Midbrain (tissue), 1 donor: Measurements from ENCODE around the gene TEDDM1.
A peak's percentile ranks its signal among the peaks of the same experiment; 100 is the strongest.

Source experiments
- DNase-seq: peaks from one replicate; lab custom pipeline; 2025; lab: John Stamatoyannopoulos, UW

The TEDDM1 gene

DNA sequence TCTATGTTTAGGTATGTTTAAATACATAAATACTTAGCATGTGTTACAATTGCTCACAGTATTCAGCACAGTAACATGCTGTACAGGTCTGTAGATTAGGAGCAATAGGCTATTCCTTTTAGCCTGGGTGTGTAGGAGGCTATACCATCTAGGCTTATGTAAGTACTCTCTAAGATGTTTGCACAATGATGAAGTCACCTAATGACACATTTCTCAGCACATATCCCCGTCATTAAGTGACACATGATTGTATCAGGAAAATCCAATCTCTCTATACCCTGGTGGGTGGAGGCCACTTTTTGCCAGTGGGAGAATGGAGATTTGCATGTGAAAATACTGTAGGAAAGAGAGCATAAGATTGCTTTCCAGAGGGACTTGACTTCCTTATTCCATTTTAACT lies 5.5 kb upstream of the TEDDM1 start:
- no peak for DNase-seq

DNA sequence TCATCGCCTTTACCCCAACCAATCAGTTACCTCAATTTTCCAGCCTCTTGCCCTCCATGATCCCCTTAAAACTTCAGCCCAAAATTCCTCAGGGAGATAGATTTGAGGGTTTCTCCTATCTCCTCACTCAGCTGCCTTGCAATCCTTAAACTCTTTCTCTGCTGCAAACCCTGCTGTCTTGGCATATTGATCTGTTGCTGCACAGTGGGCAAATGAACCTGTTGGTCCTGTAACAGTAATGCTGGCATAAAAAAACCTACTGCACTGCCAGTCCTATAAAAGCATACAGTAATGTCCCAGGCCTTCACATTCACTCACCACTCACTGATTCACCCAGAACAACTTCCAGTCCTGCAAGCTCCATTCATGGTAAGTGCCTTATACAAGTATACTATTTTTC lies 5.1 kb upstream of the TEDDM1 start:
- DNase-seq = no peak

DNA sequence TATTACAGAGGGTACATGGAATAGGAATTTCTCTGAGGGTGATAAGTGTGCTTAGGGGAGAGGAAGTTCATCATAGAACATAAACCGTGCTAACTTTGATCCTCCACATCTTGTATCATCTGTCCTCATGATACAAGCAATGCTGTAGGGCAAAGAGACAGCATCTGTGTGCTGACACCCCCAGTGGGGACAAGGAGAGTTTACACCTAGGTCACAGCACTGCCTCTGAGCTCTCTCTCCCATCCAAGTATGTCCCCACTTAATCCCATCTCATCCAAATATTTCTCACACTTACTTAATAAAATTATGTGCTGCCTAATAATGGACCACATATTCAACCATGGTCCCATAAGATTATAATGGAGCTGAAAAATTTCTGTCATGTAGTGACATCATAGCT lies 4.3 kb upstream of the TEDDM1 start:
- no peak for DNase-seq

DNA sequence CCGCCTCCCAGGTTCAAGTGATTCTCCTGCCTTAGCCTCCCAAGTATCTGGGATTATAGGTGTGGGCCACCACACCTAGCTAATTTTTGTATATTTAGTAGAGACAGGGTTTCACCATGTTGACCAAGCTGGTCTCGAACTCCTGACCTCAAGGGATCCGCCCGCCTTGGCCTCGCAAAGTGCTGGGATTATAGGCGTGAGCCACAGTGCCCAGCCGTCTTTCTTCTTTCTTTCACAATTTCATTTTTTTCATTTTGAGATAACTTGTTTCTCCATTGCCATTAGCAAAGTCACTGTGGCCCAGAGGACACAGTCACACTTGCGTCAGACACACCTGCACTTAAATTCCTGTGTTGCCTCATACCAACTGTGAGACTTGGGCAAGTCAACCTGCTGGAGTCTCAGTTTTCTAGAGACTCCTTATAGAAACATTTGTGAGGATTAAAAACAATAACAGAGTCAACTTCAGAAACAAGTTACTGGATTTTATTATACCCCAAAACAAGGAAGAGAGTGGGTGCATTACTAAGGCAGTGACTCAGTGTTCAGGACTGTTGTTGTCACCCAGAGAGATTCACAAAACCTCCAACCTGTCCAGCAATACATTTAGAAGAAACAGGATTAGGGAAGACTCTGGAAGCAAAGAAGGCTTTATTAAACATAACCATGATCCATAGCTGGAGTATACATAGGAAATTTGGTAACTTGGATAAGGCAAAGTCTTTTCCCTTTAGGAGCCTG lies 2.6 kb downstream of the TEDDM1 start:
- no peak for DNase-seq

DNA sequence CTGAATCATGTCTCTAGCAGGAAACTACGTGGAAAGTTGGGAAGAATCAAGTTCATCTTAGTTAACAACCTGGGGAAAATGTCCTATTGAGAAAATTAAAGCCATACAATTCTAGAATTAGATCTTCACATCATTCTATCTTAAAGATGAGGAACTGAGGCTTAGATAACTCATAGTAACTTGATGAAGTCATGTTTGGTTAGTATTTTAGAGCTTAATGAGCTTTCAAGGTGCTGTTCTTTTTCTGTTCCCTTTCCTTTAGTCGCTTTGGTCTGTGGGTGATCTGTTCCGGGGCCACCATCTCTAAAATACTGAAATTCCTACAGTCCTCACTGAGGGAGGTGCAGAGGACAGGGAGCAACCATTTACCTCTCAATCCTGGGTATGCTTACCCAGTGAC lies 4.6 kb downstream of the TEDDM1 start:
- peak; percentile 54 for DNase-seq

DNA sequence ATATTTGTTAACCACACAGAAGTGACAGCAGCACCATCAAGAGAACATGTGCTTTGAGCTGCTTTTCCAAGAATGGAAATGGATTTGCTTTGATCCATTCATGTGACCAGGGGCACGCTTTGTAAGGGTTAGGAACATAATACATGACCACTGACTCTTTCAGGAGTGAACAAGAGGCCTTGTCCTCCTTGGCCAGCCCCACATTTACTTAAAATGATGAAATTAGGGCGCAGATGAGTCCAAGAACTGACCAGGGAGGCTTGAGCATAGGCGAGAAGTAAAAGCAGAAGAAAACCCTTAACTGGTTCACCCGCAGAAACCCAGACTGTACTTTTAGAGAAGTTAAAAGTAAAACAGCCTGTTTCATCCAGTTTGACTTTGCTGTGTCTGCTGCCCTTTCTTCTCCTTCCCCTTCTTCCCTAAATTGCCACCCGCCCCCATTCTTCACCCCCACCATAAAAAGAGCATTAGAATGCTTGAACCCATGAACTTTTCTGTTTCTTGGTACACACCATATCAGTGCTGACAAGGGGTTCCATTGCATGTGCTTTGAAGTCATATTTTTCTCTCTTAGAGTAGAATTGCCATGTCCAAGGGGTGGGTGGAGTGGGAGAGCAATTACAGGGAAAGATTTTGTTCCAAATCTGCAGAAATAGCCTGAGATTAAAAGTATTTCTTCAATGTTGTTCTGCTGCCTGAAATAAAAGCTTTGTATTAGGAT lies 6.3 kb downstream of the TEDDM1 start:
- peak; percentile 48 for DNase-seq

DNA sequence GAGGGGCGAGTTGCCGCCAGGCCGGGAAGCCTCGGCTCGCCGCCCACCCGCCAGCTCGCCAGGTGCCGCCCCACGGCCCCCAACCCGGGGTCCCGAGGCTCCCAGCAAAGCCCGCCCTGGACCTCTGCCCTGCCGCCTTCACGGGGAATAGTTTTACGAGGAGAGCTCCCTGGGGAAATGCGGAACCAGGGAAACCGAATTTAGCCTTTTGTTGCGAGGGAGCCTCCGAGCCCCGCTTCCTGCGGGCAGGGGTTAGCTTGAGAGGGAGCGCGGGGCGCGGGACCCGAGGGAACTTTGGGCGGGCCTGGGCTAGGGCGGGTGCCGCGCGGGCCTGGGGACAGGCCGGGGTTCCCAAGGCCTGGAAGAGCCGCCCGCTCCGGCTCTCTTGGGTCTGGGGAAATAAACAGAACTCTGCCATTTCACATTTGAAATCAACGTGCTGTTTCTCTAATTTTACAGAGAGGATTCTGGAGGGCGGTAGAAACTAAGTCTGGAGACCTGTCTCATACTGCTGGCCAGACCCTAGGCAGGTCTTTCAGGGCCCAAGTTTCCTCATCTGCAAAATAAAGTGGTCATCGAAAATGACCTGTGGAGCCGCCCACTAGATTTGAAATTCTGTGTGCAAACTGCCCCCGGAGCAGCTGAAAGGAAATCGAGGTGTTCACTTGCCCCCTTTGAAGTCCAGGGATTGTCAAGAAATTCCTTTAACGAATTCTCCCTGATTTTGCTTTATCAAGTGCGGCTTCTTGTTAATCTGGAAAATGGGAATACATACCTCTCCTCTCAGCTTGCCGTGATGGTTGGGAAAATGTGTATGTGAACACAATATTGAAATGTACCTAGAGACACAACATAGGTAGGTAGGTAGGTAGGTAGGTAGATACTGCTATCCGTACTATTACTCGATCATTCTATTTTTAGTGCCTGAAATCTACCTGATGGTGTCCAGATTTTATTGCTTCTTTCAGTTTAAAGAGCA lies 8.1 kb downstream of the TEDDM1 start:
- peak; percentile 55 for DNase-seq

DNA sequence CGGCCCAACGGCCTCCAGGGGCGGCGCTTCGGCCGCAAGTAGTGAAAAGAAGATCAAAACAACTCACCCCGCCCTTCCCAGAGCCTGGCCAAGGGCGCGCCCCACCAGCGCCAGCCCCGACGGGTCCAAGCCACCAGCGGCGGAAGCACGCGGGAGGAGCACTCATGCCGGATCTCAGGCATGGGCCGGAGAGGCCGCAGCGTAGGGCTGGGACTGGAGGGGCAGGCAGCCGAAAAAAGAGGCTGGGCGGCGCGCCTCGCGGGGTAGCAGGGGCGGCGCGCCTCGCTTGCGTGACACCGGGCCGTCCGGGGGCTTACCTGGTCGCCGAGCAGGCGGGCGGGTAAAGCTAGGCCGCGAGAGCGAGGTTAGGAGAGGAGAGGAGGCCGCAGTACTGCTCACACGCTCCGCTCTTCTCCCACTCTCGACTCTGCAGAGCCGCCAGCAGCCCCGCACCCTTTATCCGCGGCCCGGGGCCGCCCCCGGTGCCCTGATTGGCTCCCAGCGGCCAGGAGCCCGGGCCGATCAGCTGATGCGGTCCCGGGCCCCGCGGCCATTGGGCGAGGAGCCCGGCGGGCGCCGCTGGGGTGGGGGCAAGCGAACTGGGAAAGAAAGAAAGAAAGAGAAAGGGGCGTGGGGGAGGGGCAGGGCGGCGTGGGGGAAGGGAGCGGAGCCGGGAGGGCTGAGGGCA lies 9.0 kb downstream of the TEDDM1 start, which contains the start of gene GLUL:
Gene GLUL, minus strand, starts transcription at position 429 of the 688 bp plus-strand sequence. CDS start 3,053 bp downstream, outside the sequence.
- peak; percentile 97 for DNase-seq

DNA sequence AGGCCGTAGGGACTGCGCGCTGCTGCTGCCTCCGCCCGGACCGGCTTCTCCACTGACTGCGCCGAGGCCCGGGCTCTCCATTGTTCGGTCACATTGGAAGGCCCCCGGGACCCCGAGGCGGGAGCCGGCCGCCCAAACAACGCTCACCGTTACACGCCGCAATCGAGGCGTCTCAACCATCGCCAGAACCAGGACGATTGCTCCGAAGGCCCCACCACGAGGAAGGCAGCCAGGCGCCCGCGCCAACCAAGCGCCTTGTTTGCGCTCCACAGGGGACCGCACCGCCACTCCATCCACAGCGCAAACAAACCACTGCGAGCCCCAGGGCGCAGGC lies 9.5 kb downstream of the TEDDM1 start:
- DNase-seq = no peak

DNA sequence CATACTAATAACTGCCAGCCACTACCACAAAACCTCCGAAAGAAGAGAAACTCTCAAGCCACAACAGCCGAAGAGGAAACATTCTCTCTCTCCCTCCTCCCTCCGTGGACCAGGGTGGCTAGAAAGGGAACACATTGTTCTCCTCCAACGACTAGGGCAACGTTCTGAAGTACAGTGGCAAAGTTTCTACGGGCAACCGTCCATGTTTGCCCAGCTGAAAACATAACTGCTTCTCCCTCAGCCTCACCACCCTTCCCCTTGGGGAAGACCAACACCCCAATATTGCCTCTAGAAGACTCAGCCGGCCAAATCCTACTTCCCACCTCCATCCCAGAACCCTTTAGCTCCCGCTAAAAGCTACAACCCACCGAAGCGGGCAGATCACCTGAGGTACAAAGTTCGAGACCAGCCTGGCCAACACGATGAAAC lies 10.8 kb downstream of the TEDDM1 start:
- DNase-seq = peak; percentile 65

DNA sequence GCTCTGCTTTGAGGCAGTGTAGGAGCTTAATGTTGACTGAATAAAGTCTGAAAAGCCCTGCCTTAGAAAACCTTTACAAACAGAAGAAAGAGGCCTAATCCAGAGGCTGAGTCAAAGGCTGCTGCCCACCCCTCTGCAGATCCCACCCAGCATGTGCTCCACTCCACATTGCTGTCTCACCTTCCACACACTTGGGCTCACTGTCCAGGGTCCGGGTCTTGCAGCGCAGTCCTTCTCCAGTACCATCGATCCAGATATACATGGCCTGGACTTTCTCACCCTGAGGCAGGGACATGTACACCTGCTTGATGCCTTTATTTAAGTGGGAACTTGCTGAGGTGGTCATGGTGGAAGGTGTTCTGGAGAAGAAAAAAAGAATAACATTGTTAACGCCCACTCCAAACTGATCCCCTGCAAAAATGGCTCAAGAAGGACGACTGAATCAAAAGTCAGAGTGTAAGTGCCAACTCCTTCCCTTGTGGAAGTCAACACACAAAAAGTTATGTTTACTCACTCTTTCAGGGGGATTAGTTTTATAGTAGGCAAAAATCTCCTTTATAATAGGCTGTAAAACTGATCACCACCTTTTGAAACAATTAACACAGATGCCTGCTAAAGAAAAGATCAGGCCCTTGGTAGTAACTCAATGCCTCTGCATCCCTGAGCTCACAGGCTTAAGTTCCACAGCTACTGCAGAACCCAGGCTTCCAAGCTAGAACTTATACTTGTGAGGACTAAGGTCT lies 11.9 kb downstream of the TEDDM1 start:
- no peak for DNase-seq

DNA sequence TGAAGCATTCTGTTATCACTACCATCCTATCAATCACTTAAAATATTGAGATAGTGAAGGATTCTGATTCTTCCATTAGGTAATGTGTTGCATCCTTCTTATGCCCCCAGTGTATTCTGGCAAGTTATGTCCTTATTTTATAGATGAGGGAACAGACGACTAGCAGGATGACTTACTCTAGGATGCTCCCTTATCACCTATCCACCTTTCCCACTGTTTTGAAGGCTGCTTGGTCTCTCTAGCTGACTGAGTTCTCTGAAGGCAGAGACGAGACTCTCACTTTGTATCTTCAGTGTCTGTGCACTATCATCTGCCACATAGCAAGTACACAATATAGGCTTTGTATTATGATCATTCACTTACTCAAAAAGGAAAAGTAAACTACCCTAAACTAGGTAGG lies 12.9 kb downstream of the TEDDM1 start:
- no peak for DNase-seq

DNA sequence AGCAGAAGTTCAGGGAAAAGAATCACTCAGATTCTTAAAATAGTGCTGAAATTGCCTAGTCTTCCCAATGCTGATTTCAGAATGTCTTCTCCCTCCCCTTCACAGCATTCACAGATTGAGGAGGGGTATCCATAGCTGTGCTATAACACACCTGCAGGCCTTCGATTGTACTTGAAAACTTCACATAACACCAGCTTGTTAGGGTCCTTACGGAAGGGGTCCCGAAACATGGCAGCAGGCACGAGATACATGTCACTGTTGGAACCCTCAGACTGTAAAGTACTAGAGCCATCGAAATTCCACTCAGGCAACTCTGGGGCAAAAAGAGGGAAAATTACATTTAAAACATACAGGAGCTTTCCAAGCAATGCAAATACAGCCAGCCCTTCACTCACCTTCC lies 13.5 kb downstream of the TEDDM1 start:
- DNase-seq = no peak

DNA sequence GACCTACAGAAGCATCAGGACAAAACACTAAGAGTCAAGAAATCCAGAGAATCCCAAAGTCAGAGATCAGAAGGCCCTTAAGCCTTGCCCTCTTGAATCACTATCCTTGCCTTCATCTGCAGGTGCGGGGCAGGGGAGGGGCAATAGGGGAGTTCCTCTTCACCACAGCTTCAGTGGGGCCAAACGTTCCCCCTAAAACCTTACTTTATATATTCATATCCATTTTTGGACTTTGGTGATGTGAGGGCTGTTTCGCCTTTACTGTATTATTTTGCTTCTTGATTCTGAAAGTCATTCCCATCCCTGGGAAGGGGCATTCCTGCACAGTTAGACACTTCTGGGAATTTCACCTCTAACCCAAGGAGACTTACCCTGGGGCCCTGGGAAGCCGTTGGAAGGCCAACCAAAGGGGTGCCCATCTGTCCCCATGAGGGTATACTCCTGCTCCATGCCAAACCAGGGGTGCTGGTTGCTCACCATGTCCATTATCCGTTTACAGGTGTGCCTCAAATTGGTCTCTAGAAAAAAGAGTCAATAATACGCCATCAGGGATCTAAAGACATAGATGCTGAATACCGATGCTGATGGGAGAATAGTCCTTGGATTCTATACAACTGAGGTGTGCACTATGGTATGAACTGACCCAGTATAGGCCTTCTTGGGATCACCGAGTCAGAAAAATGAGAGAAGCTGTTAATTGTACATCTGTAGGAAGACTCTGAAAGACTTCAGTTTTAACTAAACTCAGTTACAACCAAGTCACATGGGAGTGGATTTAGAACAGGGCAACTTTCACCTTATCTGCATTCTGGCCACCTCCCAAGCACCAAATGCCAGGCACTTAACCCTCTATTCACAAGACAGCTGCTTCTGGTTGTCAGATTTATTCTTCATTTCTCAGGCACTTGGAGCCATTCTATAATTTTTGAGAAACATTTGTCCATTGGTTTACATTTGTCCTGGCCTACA lies 14.3 kb downstream of the TEDDM1 start:
- peak; percentile 54 for DNase-seq

DNA sequence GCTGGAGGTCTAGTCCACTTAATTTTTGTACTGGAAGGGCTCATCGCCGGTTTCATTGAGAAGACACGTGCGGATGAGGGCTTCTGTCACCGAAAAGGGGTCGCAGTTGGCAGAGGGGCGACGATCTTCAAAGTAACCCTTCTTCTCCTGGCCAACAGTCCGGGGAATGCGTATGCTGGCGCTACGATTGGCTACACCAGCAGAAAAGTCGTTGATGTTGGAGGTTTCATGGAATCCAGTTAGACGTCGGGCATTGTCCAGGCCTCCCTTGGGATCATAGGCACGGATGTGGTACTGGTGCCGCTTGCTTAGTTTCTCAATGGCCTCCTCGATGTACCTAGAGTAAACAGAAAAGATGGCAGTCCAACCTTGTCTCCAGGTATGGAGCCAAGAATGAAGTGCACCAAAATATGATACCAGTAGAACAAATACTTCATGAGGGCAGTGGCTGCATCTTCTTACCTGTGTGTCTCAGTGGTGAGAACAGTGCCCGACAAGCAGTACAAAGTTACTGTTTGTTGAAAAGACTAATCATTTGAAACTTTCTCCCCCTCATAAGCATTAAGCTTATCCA lies 16.0 kb downstream of the TEDDM1 start:
- DNase-seq = peak; percentile 46

DNA sequence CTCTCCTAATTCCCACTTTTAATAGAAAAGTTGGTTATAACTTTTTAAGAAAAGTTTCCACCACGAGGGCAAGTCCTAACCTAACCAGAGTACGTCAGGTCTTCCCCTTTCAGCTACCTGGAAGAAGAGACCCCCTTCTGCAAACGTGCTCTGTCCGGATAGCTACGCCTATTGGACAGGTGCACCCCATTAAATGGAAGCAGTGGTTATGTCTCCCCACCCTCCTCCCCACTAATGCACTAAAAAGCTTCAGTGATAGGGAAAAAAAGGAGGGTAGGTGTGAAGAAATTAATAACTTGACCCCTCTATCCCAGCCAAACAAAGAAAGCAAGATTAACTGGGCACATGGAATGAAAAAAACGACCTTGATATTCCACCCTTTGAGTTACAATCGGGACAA lies 16.5 kb downstream of the TEDDM1 start:
- peak; percentile 38 for DNase-seq

DNA sequence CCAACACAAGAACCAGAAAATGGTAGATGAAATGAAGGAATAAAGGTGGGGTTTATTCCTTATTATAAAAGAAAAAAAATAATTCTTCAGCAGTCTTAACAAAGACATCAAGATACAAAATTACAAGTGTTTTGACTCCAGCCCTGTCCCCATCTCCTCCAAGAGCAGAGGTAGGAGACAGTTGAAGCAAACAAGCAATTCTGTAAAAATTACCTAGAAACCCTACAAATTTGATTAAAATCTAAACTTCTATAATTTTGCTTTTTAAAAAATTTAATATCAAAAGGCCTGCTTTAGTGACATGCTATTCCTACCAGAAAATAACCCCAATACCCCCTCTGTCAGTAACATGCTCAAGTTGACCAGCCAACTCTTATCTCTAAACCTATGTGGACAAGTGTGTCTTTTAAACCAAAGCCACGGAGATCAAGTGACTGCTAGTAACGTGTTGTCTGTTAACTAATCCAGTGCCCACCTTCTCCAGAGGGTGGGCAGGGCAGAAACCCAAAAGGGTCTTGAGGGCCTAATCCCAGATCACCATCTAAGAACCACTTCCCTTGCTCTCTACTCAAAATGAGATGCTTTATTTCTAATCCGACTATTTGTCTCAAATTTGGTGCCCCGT lies 17.3 kb downstream of the TEDDM1 start:
- peak; percentile 19 for DNase-seq

DNA sequence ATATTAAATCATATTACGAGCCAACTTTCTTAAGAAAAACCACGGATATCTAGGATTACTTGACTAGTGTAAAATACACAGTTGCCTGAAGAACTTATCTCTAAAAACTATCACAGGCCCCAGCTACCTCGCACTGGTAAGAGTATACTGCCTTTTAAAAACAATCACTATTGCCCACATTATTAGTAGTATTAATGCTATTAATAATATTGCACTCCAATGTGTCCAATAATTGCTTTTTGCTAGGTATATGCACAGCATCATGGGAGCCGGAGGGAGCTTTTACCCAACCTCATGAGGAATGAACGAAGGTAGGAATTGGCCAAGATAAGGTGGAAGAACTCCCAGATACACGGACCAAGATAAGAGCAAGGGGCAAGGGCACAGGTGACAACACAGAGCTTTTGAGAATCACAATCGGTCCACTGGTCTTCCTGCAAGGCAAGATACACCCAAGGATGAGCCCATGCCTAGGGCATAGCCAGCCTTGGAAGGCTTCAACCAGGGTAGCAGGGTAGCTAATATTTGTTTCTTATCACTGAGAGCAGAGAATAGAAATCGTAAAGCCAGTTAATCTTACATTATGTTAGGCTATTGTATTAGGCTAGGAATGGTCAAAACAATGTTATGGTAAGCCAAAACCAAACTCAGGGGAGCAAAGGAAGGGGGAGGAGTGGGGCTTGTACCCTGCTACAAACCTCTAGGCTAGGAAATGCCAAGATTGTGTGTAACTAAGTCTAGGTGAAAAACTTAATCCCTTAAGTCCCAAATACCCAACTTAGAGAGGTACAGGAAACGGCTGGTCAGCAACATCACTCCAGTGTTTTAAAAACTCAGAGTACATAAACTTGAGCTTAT lies 18.3 kb downstream of the TEDDM1 start:
- DNase-seq = no peak
